Activated CD8-positive, alpha-beta T cell treated with anti-CD3 and anti-CD28 coated beads, Interleukin-2, amount 10 ng/mL, durations not matched to agents 7 days and 5 days (primary cell): Measurements from ENCODE around the gene MARCO. TPM values are rescaled to one million over a fixed set of nuclear protein-coding genes. Genes with fewer than 3 reads are reported as not detected.

Experiments
- ATAC-seq: fragments of 150-1000 bp; cut with Tn5 transposase; one replicate; pipeline ENCODE4 v1.10.0; 2021; ENCODE audit warnings: moderate library complexity
- CTCF ChIA-PET: fragments of 350-600 bp; sonication (Branson Sonifier 250); formaldehyde crosslinking; loops from one replicate; lab custom pipeline; 2021; ENCODE audit warnings: antibody characterized with exemption; lab: Charles Lee
- POLR2A ChIA-PET: fragments of 350-600 bp; sonication (Branson Sonifier 250); formaldehyde crosslinking; loops from one replicate; lab custom pipeline; 2021; ENCODE audit warnings: antibody characterized with exemption; lab: Charles Lee
- DNase-seq: peaks from one replicate; pipeline ENCODE4 v3.0.0-alpha.2; 2020
- H3K27ac Mint-ChIP-seq: one replicate; pipeline ENCODE4 v1.8.0; 2021; ENCODE audit warnings: mild to moderate bottlenecking, mixed read lengths
- H3K27me3 Mint-ChIP-seq: one replicate; pipeline ENCODE4 v1.8.0; 2021; ENCODE audit warnings: low read depth, mixed read lengths
- H3K36me3 Mint-ChIP-seq: one replicate; pipeline ENCODE4 v1.8.0; 2021; ENCODE audit warnings: low read depth, mixed read lengths
- H3K4me1 Mint-ChIP-seq: one replicate; pipeline ENCODE4 v1.8.0; 2021; ENCODE audit warnings: low read depth, mixed read lengths
- H3K4me3 Mint-ChIP-seq: one replicate; pipeline ENCODE4 v1.8.0; 2021; ENCODE audit warnings: mild to moderate bottlenecking, mixed read lengths
- H3K9me3 Mint-ChIP-seq: one replicate; pipeline ENCODE4 v1.8.0; 2022; ENCODE audit warnings: mixed read lengths; ENCODE audit not compliant: insufficient read depth
- total RNA-seq, 2 experiments: library from RNA; stranded (reverse); gene quantifications; one replicate each; pipeline ENCODE4 v1.2.3, GENCODE V29; 2021

The MARCO gene
- not detected for total RNA-seq

GRCh38 chr2:118942031-118942430 is at the start of gene MARCO:
TSS of gene MARCO (plus strand) at chr2:118942194. CDS start at chr2:118942301, 107 bp downstream.
- Mint-ChIP-seq H3K9me3 (no peaks in the 10 kb centered on the region), H3K4me3 (no peak within 1 kb of the TSS), H3K27me3 (peaks cover 3% of the 10 kb centered on the region), H3K27ac (no peak within 1 kb of the TSS), H3K4me1 (peaks cover 4% of the 10 kb centered on the region), H3K36me3 (no peaks in the 10 kb centered on the region)
- DNase-seq, result no peak
- ATAC-seq, result no peak
- POLR2A ChIA-PET, result no interaction called here
- CTCF ChIA-PET, result interaction anchor here (1.8 kb wide), 1 partner anchor 15 kb away, joined by 3 read pairs; no protein-coding TSS in a partner anchor

- no peak for DNase-seq
- no peak overlapping the region for H3K4me3 Mint-ChIP-seq
- H3K4me1 Mint-ChIP-seq, result no peaks in the 10 kb centered on the region
- no peak overlapping the region for H3K27ac Mint-ChIP-seq
- ChIA-PET POLR2A (no interaction called here), CTCF (interaction anchor here (2.9 kb wide), 1 partner anchor 11 kb away, joined by 13 read pairs; no protein-coding TSS in a partner anchor)
- ATAC-seq, result no peak
- H3K27me3 Mint-ChIP-seq, result peaks cover 2% of the 10 kb centered on the region
- H3K9me3 Mint-ChIP-seq, result peaks cover 12% of the 10 kb centered on the region
- H3K36me3 Mint-ChIP-seq, result no peaks in the 10 kb centered on the region
Measured at GRCh38 chr2:118893100-118893499, 48.9 kb upstream of the MARCO start.

DNA sequence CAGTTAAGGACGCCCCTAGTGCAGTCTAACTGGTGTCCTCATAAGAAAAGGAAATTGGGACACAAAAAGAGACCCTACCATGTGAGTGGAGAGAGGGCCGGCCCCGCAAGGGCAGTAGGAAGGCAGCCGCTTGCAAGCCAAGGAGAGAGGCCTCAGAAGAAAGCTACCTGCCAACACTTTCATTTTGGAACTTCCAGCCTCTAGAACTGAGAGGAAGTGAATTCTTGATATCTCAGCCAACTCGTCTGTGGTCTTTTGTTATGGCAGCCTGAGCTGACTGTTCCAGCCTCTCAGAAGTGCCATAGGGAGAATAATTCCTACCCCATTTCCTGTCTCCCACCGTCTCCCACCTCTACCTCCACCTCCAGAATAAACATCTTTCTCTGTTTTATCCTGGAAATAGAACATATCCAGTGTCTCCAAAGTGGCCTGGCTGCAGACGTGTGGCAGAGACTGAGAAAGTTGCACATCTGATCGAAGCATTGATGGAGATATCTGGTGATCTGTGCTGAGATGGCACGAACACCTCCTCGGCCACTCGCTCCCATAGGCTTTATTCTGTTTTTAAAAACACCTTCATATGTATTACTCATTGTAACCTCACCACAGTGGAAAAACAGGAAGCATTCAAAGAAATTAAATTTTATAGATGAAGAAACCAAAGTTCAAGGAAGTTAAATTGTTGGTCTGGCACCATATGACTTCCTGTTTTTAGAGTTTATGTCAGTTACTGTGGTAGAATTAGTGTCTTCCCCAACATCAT is 39.5 kb upstream of the MARCO start:
- Mint-ChIP-seq H3K27ac (peak overlapping the region; percentile 60), H3K4me3 (no peak overlapping the region), H3K36me3 (peaks cover 3% of the 10 kb centered on the region), H3K9me3 (peaks cover 3% of the 10 kb centered on the region), H3K4me1 (peaks cover 17% of the 10 kb centered on the region), H3K27me3 (no peaks in the 10 kb centered on the region)
- ChIA-PET CTCF (interaction anchor here (2.8 kb wide), 1 partner anchor 20 kb away, joined by 15 read pairs; no protein-coding TSS in a partner anchor), POLR2A (interaction anchor here (0.8 kb wide), 1 partner anchor 18 kb away, joined by 3 read pairs; no protein-coding TSS in a partner anchor)
- ATAC-seq, result no peak
- DNase-seq, result no peak

GRCh38 chr2:118903029-118903351 is 39.0 kb upstream of the MARCO start:
- H3K4me1 Mint-ChIP-seq, result peaks cover 17% of the 10 kb centered on the region
- DNase-seq, result no peak
- CTCF ChIA-PET, result interaction anchor here (2.8 kb wide), 1 partner anchor 21 kb away, joined by 15 read pairs; no protein-coding TSS in a partner anchor
- H3K36me3 Mint-ChIP-seq, result peaks cover 3% of the 10 kb centered on the region
- ATAC-seq, result no peak
- H3K4me3 Mint-ChIP-seq, result no peak overlapping the region
- peaks cover 3% of the 10 kb centered on the region for H3K9me3 Mint-ChIP-seq
- POLR2A ChIA-PET, result interaction anchor here (0.8 kb wide), 1 partner anchor 18 kb away, joined by 3 read pairs; no protein-coding TSS in a partner anchor
- H3K27ac Mint-ChIP-seq, result peak overlapping the region; percentile 56
- H3K27me3 Mint-ChIP-seq, result no peaks in the 10 kb centered on the region

DNA sequence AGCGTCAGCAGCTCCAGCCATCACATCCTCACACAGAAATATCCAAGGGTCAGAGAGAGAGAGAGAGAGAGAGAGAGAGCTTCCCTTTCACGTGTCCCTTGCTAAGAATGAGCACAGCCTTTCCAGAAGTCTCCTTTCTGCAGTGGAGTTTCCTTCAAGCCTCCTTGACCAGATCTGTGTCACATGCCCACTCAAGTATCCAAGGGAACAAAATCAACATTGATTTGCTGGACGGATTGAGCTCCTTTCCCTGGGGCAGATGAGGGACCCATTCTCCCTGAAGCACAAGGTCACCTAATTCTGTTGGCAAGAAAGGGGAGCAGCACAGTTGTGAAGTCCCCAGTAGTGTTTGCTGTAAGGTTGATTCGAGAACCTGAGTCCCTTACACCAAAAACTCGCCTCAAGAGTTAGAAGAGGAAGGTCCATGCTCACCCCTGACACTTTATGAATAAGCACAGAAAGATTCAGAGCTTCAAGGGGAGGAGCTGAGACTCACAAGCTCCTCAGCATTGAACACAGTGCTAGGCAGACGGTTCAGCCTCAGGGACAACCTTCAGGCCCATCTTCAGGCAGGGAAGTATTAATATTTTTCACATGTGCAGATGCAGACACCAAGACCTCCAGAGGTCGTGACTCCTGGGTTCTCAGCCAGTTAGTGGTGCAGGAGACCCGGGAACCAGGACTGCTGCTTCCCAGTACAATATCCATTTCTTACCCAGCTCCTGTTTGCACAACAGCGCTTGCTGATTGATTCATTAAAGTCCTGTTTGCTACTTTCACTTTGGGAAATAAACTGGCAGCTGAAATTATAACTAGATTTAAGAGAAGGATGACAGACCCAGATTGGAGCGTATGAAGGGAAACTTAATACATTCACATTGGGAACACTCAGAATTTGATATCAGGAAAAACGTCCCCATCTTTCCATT is 38.2 kb upstream of the MARCO start:
- CTCF ChIA-PET, result interaction anchor here (2.8 kb wide), 1 partner anchor 22 kb away, joined by 15 read pairs; no protein-coding TSS in a partner anchor

DNA sequence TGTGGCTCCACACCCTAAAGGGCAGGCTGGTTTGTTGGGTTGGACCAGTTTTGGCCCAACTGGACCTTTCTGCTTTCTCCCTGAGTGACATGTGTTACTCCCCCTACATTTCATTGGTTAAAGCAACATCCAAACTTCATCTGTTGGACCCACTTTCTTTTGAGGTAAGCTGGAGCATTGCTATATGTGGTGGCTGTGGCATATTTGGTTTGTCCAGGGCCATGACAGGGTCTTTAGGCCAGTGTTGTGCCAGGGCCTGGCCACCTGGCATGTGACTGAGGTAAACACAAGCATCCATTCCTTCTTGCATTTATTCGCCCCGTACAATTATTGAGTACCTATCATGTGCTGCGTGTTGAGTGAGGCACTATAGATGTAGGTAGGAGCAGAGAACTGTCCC is 36.8 kb upstream of the MARCO start:
- CTCF ChIA-PET, result no interaction called here

More for the DNA sequence above, 38.2 kb upstream of the MARCO start:
- Mint-ChIP-seq H3K27ac (no peak overlapping the region), H3K4me1 (peaks cover 17% of the 10 kb centered on the region), H3K9me3 (peaks cover 3% of the 10 kb centered on the region), H3K27me3 (no peaks in the 10 kb centered on the region), H3K4me3 (no peak overlapping the region), H3K36me3 (peaks cover 3% of the 10 kb centered on the region)
- DNase-seq (no peak), ATAC-seq (no peak)
- POLR2A ChIA-PET, result no interaction called here

GRCh38 chr2:118906186-118906585 is 35.8 kb upstream of the MARCO start:
- Mint-ChIP-seq H3K9me3 (peaks cover 3% of the 10 kb centered on the region), H3K36me3 (peaks cover 3% of the 10 kb centered on the region), H3K4me3 (no peak overlapping the region), H3K4me1 (peaks cover 17% of the 10 kb centered on the region), H3K27me3 (no peaks in the 10 kb centered on the region), H3K27ac (no peak overlapping the region)
- ChIA-PET POLR2A (no interaction called here), CTCF (no interaction called here)
- DNase-seq, result no peak
- no peak for ATAC-seq

More for the DNA sequence above, 36.8 kb upstream of the MARCO start:
- Mint-ChIP-seq H3K36me3 (peaks cover 3% of the 10 kb centered on the region), H3K4me1 (peaks cover 17% of the 10 kb centered on the region), H3K4me3 (no peak overlapping the region), H3K27ac (no peak overlapping the region), H3K9me3 (peaks cover 3% of the 10 kb centered on the region), H3K27me3 (no peaks in the 10 kb centered on the region)
- POLR2A ChIA-PET, result no interaction called here
- no peak for ATAC-seq
- no peak for DNase-seq

GRCh38 chr2:118907759-118908158 is 34.2 kb upstream of the MARCO start:
- Mint-ChIP-seq H3K27ac (no peak overlapping the region), H3K36me3 (no peaks in the 10 kb centered on the region), H3K9me3 (no peaks in the 10 kb centered on the region), H3K27me3 (no peaks in the 10 kb centered on the region), H3K4me1 (peaks cover 8% of the 10 kb centered on the region), H3K4me3 (no peak overlapping the region)
- ChIA-PET CTCF (interaction anchor here (0.9 kb wide), 1 partner anchor 26 kb away, joined by 3 read pairs; no protein-coding TSS in a partner anchor), POLR2A (no interaction called here)
- ATAC-seq, result no peak
- DNase-seq, result no peak

DNA sequence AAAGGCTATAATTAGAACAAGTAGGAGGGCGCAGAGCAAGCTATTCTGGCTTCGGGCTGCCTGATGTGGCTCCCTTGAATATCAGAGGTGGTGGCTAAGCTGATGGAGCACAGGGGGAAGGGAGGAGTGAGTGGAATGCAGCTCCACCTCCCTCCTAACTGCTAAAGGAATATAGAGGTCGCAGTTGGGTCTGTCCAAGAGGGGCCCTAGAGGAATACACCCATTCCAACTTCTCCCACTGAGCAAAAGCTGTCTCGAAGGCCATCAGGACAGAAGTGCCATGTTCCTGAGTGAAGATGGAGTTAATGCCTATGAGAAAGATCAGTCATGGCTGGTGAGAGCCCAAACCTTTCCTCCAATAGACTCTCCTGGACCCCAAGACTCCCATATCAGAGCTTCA is 32.8 kb upstream of the MARCO start:
- no peaks in the 10 kb centered on the region for H3K27me3 Mint-ChIP-seq
- no peak for ATAC-seq
- no peaks in the 10 kb centered on the region for H3K4me1 Mint-ChIP-seq
- H3K9me3 Mint-ChIP-seq, result no peaks in the 10 kb centered on the region
- no peak for DNase-seq
- no peak overlapping the region for H3K27ac Mint-ChIP-seq
- no peaks in the 10 kb centered on the region for H3K36me3 Mint-ChIP-seq
- POLR2A ChIA-PET, result no interaction called here
- no peak overlapping the region for H3K4me3 Mint-ChIP-seq
- CTCF ChIA-PET, result no interaction called here

GRCh38 chr2:118911166-118911856 is 30.7 kb upstream of the MARCO start:
- H3K27me3 Mint-ChIP-seq, result no peaks in the 10 kb centered on the region
- ChIA-PET CTCF (no interaction called here), POLR2A (no interaction called here)
- no peak overlapping the region for H3K4me3 Mint-ChIP-seq
- DNase-seq, result no peak
- H3K9me3 Mint-ChIP-seq, result no peaks in the 10 kb centered on the region
- no peaks in the 10 kb centered on the region for H3K4me1 Mint-ChIP-seq
- H3K36me3 Mint-ChIP-seq, result no peaks in the 10 kb centered on the region
- ATAC-seq, result no peak
- no peak overlapping the region for H3K27ac Mint-ChIP-seq

GRCh38 chr2:118911936-118912335 is 30.1 kb upstream of the MARCO start:
- no peaks in the 10 kb centered on the region for H3K9me3 Mint-ChIP-seq
- H3K36me3 Mint-ChIP-seq, result no peaks in the 10 kb centered on the region
- DNase-seq, result no peak
- CTCF ChIA-PET, result interaction anchor here (2.6 kb wide), 1 partner anchor 30 kb away, joined by 12 read pairs; no protein-coding TSS in a partner anchor
- H3K4me3 Mint-ChIP-seq, result no peak overlapping the region
- no peaks in the 10 kb centered on the region for H3K27me3 Mint-ChIP-seq
- ATAC-seq, result no peak
- POLR2A ChIA-PET, result no interaction called here
- no peaks in the 10 kb centered on the region for H3K4me1 Mint-ChIP-seq
- H3K27ac Mint-ChIP-seq, result no peak overlapping the region
